Heart left ventricle (tissue), 16 donors: Measurements from ENCODE around the gene AFAP1. TPM values are rescaled to one million over a fixed set of nuclear protein-coding genes. Genes with fewer than 3 reads are reported as not detected.

ENCODE experiments used
- ATAC-seq, 4 donors: fragments of 200-7000 bp; cut with Tn5 transposase; one replicate each; pipeline ENCODE4 v1.9.1; 2020 to 2022; ENCODE audit warnings: moderate library complexity in 4 of 4, mild to moderate bottlenecking in 3 of 4, moderate number of reproducible peaks in 1 of 4
- DNase-seq, 5 donors: peaks; one replicate each; pipeline ENCODE4 v3.0.0-alpha.2; 2020
- H3K27ac ChIP-seq, 12 donors: fragments of 200-600 bp; sonication (generic) in 4 of 12; one replicate each; pipeline versions ENCODE4 v1.5.0 to v1.8.0; 2016 to 2022; ENCODE audit warnings: mild to moderate bottlenecking in 2 of 12
- H3K27me3 ChIP-seq, 9 donors: fragments of 200-600 bp; sonication (generic) in 2 of 9; one replicate each; pipeline versions ENCODE4 v1.5.1 to v1.8.0; 2016 to 2022; ENCODE audit warnings: mild to moderate bottlenecking in 3 of 9
- H3K36me3 ChIP-seq, 9 donors: fragments of 200-600 bp; sonication (generic) in 2 of 9; one replicate each; pipeline versions ENCODE4 v1.5.0 to v1.8.0; 2018 to 2022; ENCODE audit warnings: mild to moderate bottlenecking in 2 of 9
- H3K4me1 ChIP-seq, 12 donors: fragments of 200-600 bp; sonication (generic) in 4 of 12; one replicate each; pipeline versions ENCODE4 v1.5.0 to v1.8.0; 2016 to 2022; ENCODE audit warnings: mild to moderate bottlenecking in 3 of 12
- H3K4me3 ChIP-seq, 12 donors: fragments of 200-600 bp; sonication (generic) in 4 of 12; one replicate each; pipeline versions ENCODE4 v1.5.0 to v1.8.0; 2017 to 2022; ENCODE audit warnings: mild to moderate bottlenecking in 9 of 12, moderate library complexity in 4 of 12
- H3K9me3 ChIP-seq, 12 donors: fragments of 200-600 bp; sonication (generic) in 4 of 12; one replicate each; pipeline versions ENCODE4 v1.5.0 to v1.8.0; 2016 to 2022; ENCODE audit warnings: mild to moderate bottlenecking in 1 of 12
- CTCF ChIP-seq, 12 donors: fragments of 200-600 bp; sonication (generic) in 4 of 12; IDR thresholded peaks; one replicate each; pipeline versions ENCODE4 v1.5.0 to v1.8.0; 2018 to 2022; ENCODE audit warnings: antibody characterized with exemption in 12 of 12, mild to moderate bottlenecking in 5 of 12
- POLR2A ChIP-seq, 2 donors: fragments of 450-650 bp; IDR thresholded peaks; one replicate each; pipeline ENCODE4 v1.6.1; 2017; ENCODE audit warnings: antibody characterized with exemption in 2 of 2, mild to moderate bottlenecking in 2 of 2, moderate library complexity in 2 of 2
- WGBS, 4 donors: extraction: QIAGEN DNeasy Blood & Tissue Kit in 2 of 4; methylation state at CpG; one replicate each; pipeline versions ENCODE4 v1.1.5 to v1.1.7; 2013 to 2018; 5-methylcytosine and 5-hydroxymethylcytosine counted together
- intact Hi-C, 10 donors: fragments of 100-400 bp; cut with DNase I; formaldehyde crosslinking; loops; one replicate each; pipeline versions ENCODE4 v1.11.1 to v1.14.2; 2022
- polyA plus RNA-seq, 2 donors: library from polyadenylated mRNA; stranded (reverse); fragments of 200-250 nt; gene quantifications; one replicate each; pipeline ENCODE4 v1.2.3, GENCODE V29; 2013
- total RNA-seq, 9 donors: library from RNA; depleted of rRNA in 2 of 9; stranded (reverse); fragments of >200 nt in 2 of 9; fragmentation: NEBNext Ultra II Directional in 3 of 9; extraction: Animal tissue kit (Norgen Biotek cat#: 25700) in 3 of 9; gene quantifications; one replicate each; pipeline versions ENCODE4 v1.1.0 to v1.2.4, GENCODE V29; 2016 to 2023
- donor health status: ischemic (EF 13 %, LVEDD 7.1; RV severe dilation, severe dysfunction).
- donor health status: healthy with polysubstance abuse.
- donor health status: DM: no; HTN: yes; CAD: no.
- donor health status: DM: no; HTN: no; CAD: no.
- donor health status: ischemic (EF 25% LVEDD 6.9; RV normal size, moderate dysfunction).
- donor health status: ischemic (EF 25% LVEDD 5.7; RV mildly dilated, moderate dysfunction).
- donor health status: healthy.
- donor health status: DM: yes; HTN: yes; CAD: no.
- donor health status: ischemic (EF 35%, LVEDD 5.7; RV mildly dilated, moderate dysfunction).
- donor health status: nonischemic (EF 11% LVEDD 7.7; RV severe dilation, severe dysfunction).
- donor health status: DM: yes; HTN: yes; CAD: no.
- donor health status: PGD.
- donor health status: ischemic (EF 29% LVEDD 5.4; RV normal size, mild dysfunction).
- donor health status: nonischemic (EF 23%, LVEDD 6.1; RV moderate dilation, normal function).

Gene AFAP1
- total and polyA plus RNA-seq, 11 donors: 2.0 to 18.0 (median 7.0) TPM

GRCh38 chr4:7886007-7886973 is 53.4 kb downstream of the AFAP1 start:
- H3K36me3 ChIP-seq: no peaks in the 10 kb centered on the region
- H3K27me3 ChIP-seq: no peaks in the 10 kb centered on the region
- peaks cover 0 to 18% (median 9%) of the 10 kb centered on the region in 12 donors for H3K9me3 ChIP-seq
- intact Hi-C loops: no loop called here
- TF ChIP-seq POLR2A (IDR thresholded peaks at IDR 0.05): no peak
- TF ChIP-seq CTCF (IDR thresholded peaks at IDR 0.05): no peak
- ATAC-seq (no peak), DNase-seq (no peak)
- peak overlapping the region in 2 of 12 donors; percentile 9 to 76 for H3K27ac ChIP-seq
- no peak overlapping the region for H3K4me3 ChIP-seq
- peaks cover 0 to 27% (median 16%) of the 10 kb centered on the region in 12 donors for H3K4me1 ChIP-seq
- WGBS, 4 donors: 44 to 49% (median 48%) methylated on average over 9 of the region's 9 CpGs

- intact Hi-C loops: no loop called here
- Histone ChIP-seq H3K9me3 (peaks cover 0 to 18% (median 9%) of the 10 kb centered on the region in 12 donors), H3K36me3 (no peaks in the 10 kb centered on the region), H3K4me1 (peaks cover 0 to 24% (median 12%) of the 10 kb centered on the region in 12 donors), H3K4me3 (no peak overlapping the region), H3K27me3 (no peaks in the 10 kb centered on the region), H3K27ac (peak overlapping the region in 1 of 12 donors; percentile 76)
- ATAC-seq (no peak), DNase-seq (no peak)
- WGBS, 4 donors: 84 to 89% (median 85%) methylated on average over 16 of the region's 16 CpGs
- no peak for TF ChIP-seq CTCF (IDR thresholded peaks at IDR 0.05)
- no peak for TF ChIP-seq POLR2A (IDR thresholded peaks at IDR 0.05)
Observed at GRCh38 chr4:7885216-7886006, 54.2 kb downstream of the AFAP1 start.

DNA sequence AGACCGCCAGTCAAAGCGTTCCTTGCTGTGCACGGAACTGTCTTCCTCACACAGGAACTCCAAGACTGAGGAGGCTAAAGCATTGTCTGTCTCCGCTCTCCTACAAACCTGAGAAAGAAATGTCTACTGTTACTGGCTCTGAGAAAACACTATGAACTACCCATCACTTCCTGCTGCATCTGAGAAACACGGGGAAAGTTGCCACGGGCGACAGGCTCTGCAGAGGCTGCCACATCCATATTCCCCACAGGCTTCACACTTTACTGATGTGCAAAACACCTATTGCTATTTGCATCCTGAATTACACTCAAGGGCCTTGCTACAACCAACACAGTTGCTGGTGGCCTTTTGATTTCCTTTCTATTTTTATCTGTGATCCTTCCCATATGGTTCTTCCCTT is 59.0 kb downstream of the AFAP1 start:
- no peak for ATAC-seq
- H3K4me1 ChIP-seq: peaks cover 0 to 55% (median 7%) of the 10 kb centered on the region in 12 donors

More for the DNA sequence above, 59.0 kb downstream of the AFAP1 start:
- no peaks in the 10 kb centered on the region for H3K36me3 ChIP-seq
- H3K27ac ChIP-seq: peak overlapping the region in 2 of 12 donors; percentile 19 to 47
- H3K27me3 ChIP-seq: no peaks in the 10 kb centered on the region
- H3K9me3 ChIP-seq: no peaks in the 10 kb centered on the region
- TF ChIP-seq POLR2A (IDR thresholded peaks at IDR 0.05) (no peak), CTCF (IDR thresholded peaks at IDR 0.05) (no peak)
- intact Hi-C loops: no loop called here
- DNase-seq: no peak
- WGBS, 4 donors: 65 to 76% (median 68%) methylated on average over 7 of the region's 7 CpGs
- H3K4me3 ChIP-seq: no peak overlapping the region
